Stimulated activated CD4-positive, alpha-beta T cell treated with anti-CD3 and anti-CD28 coated beads, TNF-alpha, amount 100 ng/mL, for 24 hours (primary cell): ENCODE data around the gene MPP7.
"Not testable (repeated sequence)": the region's sequence is repeated elsewhere in the genome, so short reads cannot be mapped to it uniquely, and the experiment has no call there.

Experiments used
- DNase-seq, 3 experiments: peaks; one replicate each; pipeline ENCODE4 v3.0.0-alpha.2; 2020; ENCODE audit warnings: low read depth in 3 of 3

MPP7 gene

DNA sequence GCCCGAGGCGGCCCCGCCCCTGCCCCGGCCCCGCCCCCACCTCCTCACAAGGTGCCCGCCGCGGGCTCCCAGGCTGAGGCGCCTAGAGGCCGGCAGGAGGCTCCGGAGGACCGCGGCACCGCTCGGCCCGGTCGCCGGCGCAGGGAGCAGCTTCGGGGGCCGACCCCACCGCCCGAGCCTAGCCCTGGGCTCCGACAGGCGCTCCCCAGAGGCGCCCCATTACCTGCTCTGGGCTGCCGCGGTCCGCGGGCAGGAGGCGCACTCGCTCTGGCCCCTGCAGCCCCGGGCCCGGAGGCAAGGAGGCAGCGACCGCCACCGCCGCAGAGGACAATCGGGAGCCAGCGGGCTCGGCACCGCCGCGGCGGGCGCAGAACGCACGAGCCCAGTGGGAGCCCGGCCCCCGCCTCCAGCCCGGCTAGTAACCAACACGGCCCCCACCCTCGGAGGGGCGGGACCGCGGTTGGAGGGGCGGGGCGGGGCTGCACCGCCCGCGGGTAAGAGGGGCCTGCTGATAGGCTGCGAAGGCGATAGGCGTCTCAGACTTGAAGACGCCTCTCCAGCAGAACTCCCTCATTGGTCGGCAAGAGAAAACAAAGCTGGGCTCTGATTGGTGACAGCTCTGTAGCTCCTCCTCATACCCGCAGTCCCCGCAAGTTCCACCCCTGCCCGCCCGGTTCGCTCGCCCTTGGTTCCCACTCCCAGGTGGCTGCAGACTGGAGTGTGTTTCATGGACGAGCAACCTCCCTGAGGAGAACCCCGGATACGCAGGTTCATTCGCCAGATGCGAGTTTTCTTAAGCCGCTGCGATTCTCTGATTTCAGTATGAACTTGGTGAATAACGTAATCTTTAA, at the start of gene MPP7:
TSS of gene MPP7 (minus strand) at position 427 of the 851 bp plus-strand sequence. CDS start 64,460 bp downstream, outside the sequence.
- DNase-seq, result peak; percentile 91 to 94 (median 92)

- no peak for DNase-seq
Observed at GRCh38 chr10:28349892-28350291, 47.0 kb upstream of the MPP7 start.

- no peak for DNase-seq
Observed at GRCh38 chr10:28343987-28344895, 41.4 kb upstream of the MPP7 start.

DNA sequence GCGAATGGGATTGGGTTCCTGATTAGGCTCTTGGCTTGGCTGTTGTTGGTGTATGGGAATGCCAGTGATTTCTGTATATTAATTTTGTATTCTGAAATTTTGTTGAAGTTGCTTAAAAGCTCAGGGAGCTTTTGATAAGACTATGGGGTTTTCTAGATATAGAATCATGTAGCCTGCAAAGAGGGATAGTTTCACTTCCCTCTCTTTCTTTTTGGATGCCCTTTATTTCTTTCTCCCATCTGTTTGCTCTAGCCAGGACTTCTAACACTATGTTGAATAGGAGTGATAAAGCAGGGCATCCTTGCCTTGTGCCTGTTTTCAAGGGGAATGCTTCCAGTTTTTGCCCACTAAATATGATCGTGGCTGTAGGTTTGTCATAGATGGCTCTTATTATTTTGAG, 40.4 kb upstream of the MPP7 start:
- DNase-seq, result no peak

GRCh38 chr10:28341679-28342078, 38.8 kb upstream of the MPP7 start:
- DNase-seq, result not testable (repeated sequence)

GRCh38 chr10:28332726-28333125, 29.9 kb upstream of the MPP7 start:
- DNase-seq, result no peak

GRCh38 chr10:28331841-28332240, 29.0 kb upstream of the MPP7 start:
- DNase-seq, result no peak

- no peak for DNase-seq
Observed at GRCh38 chr10:28331066-28331465, 28.2 kb upstream of the MPP7 start.

- no peak for DNase-seq
Observed at GRCh38 chr10:28328346-28328745, 25.5 kb upstream of the MPP7 start.

DNA sequence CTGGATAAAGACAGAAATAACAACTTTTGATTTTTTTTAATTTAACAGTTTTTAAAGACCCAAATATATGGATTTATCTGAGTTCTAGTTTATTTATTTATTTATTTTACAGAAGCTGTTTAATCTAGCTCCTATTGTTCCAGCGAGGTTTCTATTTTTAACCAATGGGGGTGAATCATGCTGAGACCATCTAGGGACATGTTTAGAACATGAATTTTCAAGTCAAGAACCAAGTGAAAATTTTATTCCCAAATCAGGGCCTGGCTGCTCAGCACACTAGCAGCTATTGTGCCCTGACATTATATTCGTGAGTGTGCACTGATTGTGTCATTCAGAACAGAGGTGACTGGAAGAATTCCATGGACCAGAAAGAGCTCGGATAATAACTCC, 24.6 kb upstream of the MPP7 start:
- DNase-seq, result no peak

DNA sequence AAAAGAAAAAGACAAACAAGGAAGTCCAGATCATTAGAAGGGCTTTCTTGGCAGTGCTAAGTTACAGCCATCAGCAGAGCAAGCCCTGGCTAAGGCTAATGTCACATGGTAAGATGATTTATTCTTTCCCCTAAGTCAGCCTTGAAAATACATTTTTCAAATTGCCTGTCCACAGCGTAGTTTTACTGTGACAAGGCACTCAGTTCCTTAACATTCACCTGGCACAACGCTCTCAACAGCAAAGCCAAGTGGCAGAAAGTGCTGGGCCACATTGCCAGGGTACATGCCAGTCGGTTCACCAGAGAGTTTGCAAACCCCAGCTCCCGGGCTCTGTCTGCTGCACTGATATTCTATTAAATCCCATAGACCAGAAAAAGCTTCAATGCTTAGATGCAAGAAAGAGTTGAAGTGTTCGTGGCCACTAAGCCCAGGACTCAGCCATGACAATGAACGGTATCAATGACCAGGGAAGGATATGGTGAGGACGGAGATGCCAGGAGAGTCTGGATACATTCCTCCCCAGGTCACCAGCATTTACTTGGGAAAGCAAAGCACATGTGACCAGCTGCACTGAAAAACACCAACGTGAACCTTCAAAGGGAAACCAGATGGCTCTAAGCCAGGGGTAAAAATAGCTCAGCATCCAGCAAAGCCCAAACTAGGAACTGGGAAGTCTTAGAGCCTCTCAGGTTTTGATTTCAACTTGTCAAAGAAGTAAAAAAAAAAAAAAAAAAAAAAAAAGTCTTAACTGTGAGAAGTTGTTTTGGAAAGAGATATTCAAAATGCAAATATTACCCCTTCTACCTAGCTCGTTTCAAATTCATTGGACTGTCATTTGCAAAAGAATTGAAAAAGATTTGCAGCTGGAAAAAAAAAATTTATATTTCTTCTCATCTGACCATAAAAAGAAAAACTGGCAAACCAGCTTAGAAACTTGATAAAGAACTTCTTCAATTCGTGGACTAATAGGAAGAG, 23.9 kb upstream of the MPP7 start:
- no peak for DNase-seq

GRCh38 chr10:28320799-28321198, 17.9 kb upstream of the MPP7 start:
- DNase-seq, result no peak

DNA sequence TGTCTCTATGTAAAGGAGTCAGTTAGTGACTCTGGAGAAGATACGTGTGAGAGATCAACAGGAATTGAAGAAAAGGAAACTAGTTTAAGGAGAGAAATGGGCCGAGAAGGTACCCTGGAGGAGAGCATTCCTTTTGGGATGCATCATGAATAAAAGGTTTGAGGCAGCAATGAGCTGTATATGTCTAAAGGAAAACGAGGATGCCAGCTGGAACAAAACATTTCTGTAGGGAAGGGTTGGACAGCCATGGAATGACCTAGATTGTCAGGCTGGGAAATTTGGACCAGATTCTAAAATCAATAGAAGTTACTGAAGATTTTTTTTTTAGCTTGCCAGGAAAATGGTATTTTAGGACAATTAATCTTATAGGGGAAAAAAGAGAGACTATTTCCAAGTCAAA, 17.2 kb upstream of the MPP7 start:
- DNase-seq, result no peak

DNA sequence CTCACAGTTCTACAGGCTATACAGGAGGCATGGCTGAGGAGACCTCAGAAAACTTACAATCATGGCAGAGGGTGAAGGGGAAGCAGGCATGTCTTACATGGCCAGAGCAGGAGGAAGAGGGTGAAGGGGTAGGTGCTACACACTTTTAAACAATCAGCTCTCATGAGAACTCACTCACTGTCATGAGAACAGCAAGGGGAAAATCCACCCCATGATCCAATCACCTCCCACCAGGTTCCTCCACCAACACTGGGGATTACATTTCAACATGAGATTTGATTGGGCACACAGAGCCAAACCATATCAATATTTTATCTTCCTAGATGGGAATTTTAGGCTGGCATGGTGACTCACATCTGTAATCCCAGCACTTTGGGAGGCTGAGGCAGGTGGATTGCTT, 16.2 kb upstream of the MPP7 start:
- DNase-seq, result not testable (repeated sequence)

GRCh38 chr10:28318626-28319025, 15.8 kb upstream of the MPP7 start:
- no peak for DNase-seq

DNA sequence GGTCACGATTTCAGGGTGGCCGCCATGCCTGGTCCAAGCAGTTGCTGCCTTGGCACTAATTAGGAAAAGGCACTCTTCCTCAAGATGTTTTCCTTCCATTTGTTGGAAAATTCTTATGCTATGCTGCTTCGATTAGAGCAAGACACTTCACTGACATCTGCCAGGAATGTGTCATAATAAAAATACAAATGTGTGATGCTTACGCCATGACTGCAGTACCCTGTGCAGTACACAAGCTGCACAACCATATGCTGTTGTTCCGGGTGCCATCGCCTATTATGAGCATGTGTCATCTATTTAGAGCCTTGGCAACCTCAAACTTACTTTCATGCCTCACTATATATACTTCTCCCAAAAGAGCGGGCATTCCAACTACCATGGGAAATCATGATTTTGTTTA, 14.9 kb upstream of the MPP7 start:
- DNase-seq, result no peak

- DNase-seq, result no peak
Observed at GRCh38 chr10:28316696-28317095, 13.8 kb upstream of the MPP7 start.

DNA sequence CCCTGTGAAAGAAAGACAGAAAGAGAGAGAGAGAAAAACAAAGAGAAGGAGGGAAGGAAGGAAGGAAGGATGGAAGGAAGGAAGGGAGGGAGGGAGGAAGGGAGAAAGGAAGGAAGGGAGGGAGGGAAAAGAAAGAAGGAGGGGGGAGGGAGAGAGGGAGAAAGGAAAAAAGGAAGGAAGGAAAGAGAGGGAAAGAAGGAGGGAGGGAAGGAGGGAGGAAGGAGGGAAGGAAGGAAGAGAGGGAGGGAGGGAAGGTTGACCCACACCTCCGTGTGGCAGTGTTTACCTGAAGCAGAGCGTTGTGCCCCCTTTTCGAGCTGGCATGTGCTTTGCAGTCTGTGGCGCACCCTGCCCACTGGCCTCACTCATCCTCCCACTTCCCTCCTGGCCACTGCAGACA, 12.3 kb upstream of the MPP7 start:
- DNase-seq, result no peak

DNA sequence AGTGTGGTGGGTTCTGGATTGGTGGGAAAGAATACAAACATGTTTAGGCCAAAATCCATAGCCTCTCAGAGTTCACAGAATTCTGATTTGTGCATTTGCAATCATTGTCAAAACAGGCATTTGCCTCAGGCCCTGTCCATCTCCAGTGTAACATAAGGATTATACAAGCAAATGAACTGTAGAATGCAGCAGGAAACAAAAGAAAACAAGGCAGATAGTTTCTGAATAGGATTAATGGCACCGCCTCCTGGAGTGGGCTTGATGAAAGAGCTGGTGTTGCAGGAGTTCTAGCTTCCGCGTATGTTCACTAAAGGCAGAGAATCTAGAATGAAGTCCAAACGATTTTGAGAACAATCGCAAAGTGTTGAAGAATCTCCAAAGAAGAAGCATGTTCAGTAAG, 11.3 kb upstream of the MPP7 start:
- DNase-seq, result no peak

DNA sequence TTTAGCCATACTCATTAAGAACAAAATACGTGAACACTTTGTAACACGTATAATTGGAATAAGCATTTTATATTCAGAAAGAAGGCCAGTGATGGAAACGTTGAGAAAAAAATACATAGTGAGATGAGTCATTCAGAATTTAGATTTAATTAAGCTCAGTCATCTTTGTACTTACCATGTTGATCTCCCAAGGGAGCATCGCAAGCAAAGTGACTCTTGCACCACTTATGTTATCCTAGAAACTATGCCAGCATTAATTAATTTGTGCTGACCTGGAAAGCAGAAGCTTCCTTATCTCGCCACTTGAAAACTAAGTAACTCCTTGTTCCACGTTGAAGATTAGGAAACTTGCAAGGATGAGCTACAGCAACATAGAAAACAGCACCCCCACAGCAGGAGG, 9.7 kb upstream of the MPP7 start:
- no peak for DNase-seq

DNA sequence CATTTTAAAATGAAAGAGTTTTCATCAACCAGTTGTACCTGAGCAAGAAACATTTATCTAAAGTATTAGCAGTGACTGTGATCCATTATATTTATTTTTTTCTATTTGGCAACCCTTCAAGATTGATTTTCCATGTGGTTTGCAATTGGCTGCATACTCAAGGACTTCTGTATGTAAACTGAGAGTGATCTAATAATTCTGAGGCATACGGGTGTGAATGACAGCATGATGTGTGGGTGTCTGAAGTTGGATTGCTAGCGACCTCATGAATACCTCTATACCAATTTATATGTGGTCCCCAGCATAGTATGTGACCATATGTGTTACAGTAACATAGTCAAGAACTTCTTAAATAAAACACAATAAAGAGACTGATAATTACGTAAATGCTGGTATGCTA, 8.2 kb upstream of the MPP7 start:
- no peak for DNase-seq

- DNase-seq, result no peak
Observed at GRCh38 chr10:28307267-28307666, 4.4 kb upstream of the MPP7 start.
